B cell (primary cell): ENCODE measurements around the gene DDX10. TPM values are rescaled to one million over a fixed set of nuclear protein-coding genes. Genes with fewer than 3 reads are reported as not detected.
A peak's percentile ranks its signal among the peaks of the same experiment; 100 is the strongest.

ENCODE experiments used
- ATAC-seq: fragments of 200-7000 bp; cut with Tn5 transposase; one replicate; pipeline ENCODE4 v1.10.0; 2021; ENCODE audit warnings: low read depth, mild to moderate bottlenecking, moderate number of reproducible peaks, moderate library complexity
- CTCF ChIA-PET: fragments of 350-600 bp; sonication (Branson Sonifier 250); formaldehyde crosslinking; loops from one replicate; lab custom pipeline; 2021; ENCODE audit warnings: antibody characterized with exemption, inconsistent platforms; lab: Charles Lee
- POLR2A ChIA-PET: fragments of 350-600 bp; sonication (Branson Sonifier 250); formaldehyde crosslinking; loops from one replicate; lab custom pipeline; 2021; ENCODE audit warnings: antibody characterized with exemption; lab: Charles Lee
- DNase-seq: peaks from one replicate; pipeline ENCODE4 v3.0.0; 2013
- H2AFZ ChIP-seq: 2 replicates; pipeline ENCODE4 v1.6.1; 2012; ENCODE audit warnings: mild to moderate bottlenecking, low read depth, low read length; ENCODE audit not compliant: insufficient read depth, poor library complexity, severe bottlenecking
- H3K27ac ChIP-seq, 2 donors: 1 replicate in 1 of 2; 2 replicates in 1 of 2; pipeline ENCODE4 v1.5.1; 2012 to 2013; ENCODE audit warnings: low read length in 2 of 2, mild to moderate bottlenecking in 2 of 2, moderate library complexity in 1 of 2
- H3K27me3 ChIP-seq, 4 experiments: fragments of 200-600 bp in 1 of 4; sonication (generic) in 1 of 4; replicated peaks in 1 of 4; 1 replicate in 2 of 4; 2 replicates in 2 of 4; pipeline versions ENCODE4 v1.6.1 to v1.7.0; 2013 to 2016; ENCODE audit warnings: low read length in 3 of 4, mild to moderate bottlenecking in 2 of 4, mixed read lengths in 1 of 4, moderate library complexity in 1 of 4; ENCODE audit not compliant: insufficient read depth in 4 of 4, control insufficient read depth in 3 of 4; ENCODE audit errors: control extremely low read depth in 1 of 4
- H3K36me3 ChIP-seq, 2 experiments: replicated peaks in 1 of 2; 1 replicate in 1 of 2; 2 replicates in 1 of 2; pipeline versions ENCODE4 v1.6.1 to v1.7.1; 2013; ENCODE audit warnings: low read length in 1 of 2; ENCODE audit not compliant: insufficient read depth in 2 of 2, control insufficient read depth in 1 of 2; ENCODE audit errors: control extremely low read depth in 1 of 2, extremely low read depth in 1 of 2
- H3K4me1 ChIP-seq, 2 donors: fragments of 200-600 bp in 1 of 2; sonication (generic) in 1 of 2; 1 replicate in 1 of 2; 2 replicates in 1 of 2; pipeline versions ENCODE4 v1.5.1 to v1.6.1; 2013 to 2017; ENCODE audit warnings: low read length in 2 of 2; ENCODE audit not compliant: control insufficient read depth in 2 of 2, insufficient read depth in 2 of 2
- H3K4me2 ChIP-seq: replicated peaks from 2 replicates; pipeline ENCODE3; 2012; ENCODE audit warnings: mild to moderate bottlenecking, low read depth, low read length; ENCODE audit not compliant: poor library complexity, severe bottlenecking
- H3K4me3 ChIP-seq, 5 experiments: fragments of 200-600 bp in 1 of 5; sonication (generic) in 1 of 5; 1 replicate in 3 of 5; 2 replicates in 2 of 5; pipeline versions ENCODE4 v1.5.1 to v1.7.0; 2011 to 2016; ENCODE audit warnings: low read length in 4 of 5, mild to moderate bottlenecking in 4 of 5, low read depth in 2 of 5, control low read depth in 1 of 5, moderate library complexity in 1 of 5; ENCODE audit not compliant: insufficient read depth in 1 of 5; ENCODE audit errors: control extremely low read depth in 1 of 5, extremely low read depth in 1 of 5
- H3K79me2 ChIP-seq: fragments of 200-600 bp; sonication (generic); one replicate; pipeline ENCODE4 v1.6.0; 2016; ENCODE audit warnings: low read length; ENCODE audit not compliant: control insufficient read depth, insufficient read depth
- H3K9ac ChIP-seq: fragments of 200-600 bp; sonication (generic); 2 replicates; pipeline ENCODE4 v1.6.1; 2017; ENCODE audit warnings: mild to moderate bottlenecking, low read length, moderate library complexity
- H3K9me3 ChIP-seq, 3 donors: one replicate each; pipeline versions ENCODE4 v1.6.1 to v1.7.1; 2013; ENCODE audit warnings: low read length in 2 of 3; ENCODE audit not compliant: control insufficient read depth in 2 of 3, insufficient read depth in 1 of 3; ENCODE audit errors: control extremely low read depth in 1 of 3
- H4K20me1 ChIP-seq: 2 replicates; pipeline ENCODE4 v1.6.0; 2012; ENCODE audit warnings: mild to moderate bottlenecking, low read length; ENCODE audit not compliant: insufficient read depth, control insufficient read depth, poor library complexity, severe bottlenecking
- H3K27ac Mint-ChIP-seq: one replicate; pipeline ENCODE4 v1.8.0; 2021; ENCODE audit warnings: mixed read lengths
- H3K27me3 Mint-ChIP-seq: one replicate; pipeline ENCODE4 v1.8.0; 2021; ENCODE audit warnings: mixed read lengths
- H3K4me1 Mint-ChIP-seq: one replicate; pipeline ENCODE4 v1.8.0; 2021; ENCODE audit warnings: mixed read lengths
- H3K4me3 Mint-ChIP-seq: one replicate; pipeline ENCODE4 v1.8.0; 2021; ENCODE audit warnings: mixed read lengths
- H3K9me3 Mint-ChIP-seq: one replicate; pipeline ENCODE4 v1.8.0; 2022; ENCODE audit warnings: mixed read lengths; ENCODE audit not compliant: insufficient read depth
- CTCF ChIP-seq: fragments of 200-600 bp; IDR thresholded peaks from one replicate; pipeline ENCODE4 v1.8.0; 2022; ENCODE audit warnings: antibody characterized with exemption, mild to moderate bottlenecking
- EZH2 ChIP-seq: IDR thresholded peaks from 2 replicates; pipeline ENCODE4 v1.6.1; 2012; ENCODE audit warnings: borderline replicate concordance, low read depth, mild to moderate bottlenecking, moderate library complexity, low read length; ENCODE audit not compliant: insufficient read depth, poor library complexity, severe bottlenecking
- WGBS: methylation state at CpG from one replicate; pipeline ENCODE4 v1.1.5; 2013; ENCODE audit warnings: missing lambda C conversion rate; ENCODE audit not compliant: insufficient coverage; 5-methylcytosine and 5-hydroxymethylcytosine counted together
- intact Hi-C: fragments of 100-400 bp; cut with micrococcal nuclease; formaldehyde crosslinking; loops from one replicate; pipeline ENCODE4 v1.10.0; 2022
- polyA plus RNA-seq: library from polyadenylated mRNA; depleted of rRNA; stranded (reverse); fragments of >200 nt; gene quantifications from 2 replicates; pipeline ENCODE4 v1.2.3, GENCODE V29; 2012
- total RNA-seq, 2 donors: library from RNA; stranded (reverse); fragments of 120-200 nt in 1 of 2; gene quantifications; 1 replicate in 1 of 2; 2 replicates in 1 of 2; pipeline versions ENCODE4 v1.2.3 to v1.2.4, GENCODE V29; 2013 to 2022

Gene DDX10
- total and polyA plus RNA-seq, 2 donors (not counting 1 experiment from before 2014, with no cell fraction given) = 15.6 to 30.6 TPM

- Histone ChIP-seq H3K9ac (no peak overlapping the region), H3K27me3 (no peaks in the 10 kb centered on the region), H3K36me3 (peaks cover 13% of the 10 kb centered on the region in 2 experiments), H2AFZ (no peak overlapping the region), H3K4me1 (no peaks in the 10 kb centered on the region), H3K4me2 (no peak overlapping the region), H4K20me1 (no peaks in the 10 kb centered on the region), H3K9me3 (no peaks in the 10 kb centered on the region), H3K4me3 (no peak overlapping the region), H3K27ac (no peak overlapping the region), H3K79me2 (peaks cover 2% of the 10 kb centered on the region)
- no peak for ATAC-seq
- no peaks in the 10 kb centered on the region for H3K4me1 Mint-ChIP-seq
- no peaks in the 10 kb centered on the region for H3K9me3 Mint-ChIP-seq
- WGBS = no CpG with 5 or more reads among the region's 1 CpG
- peak; percentile 4 for DNase-seq
- no peak overlapping the region for H3K27ac Mint-ChIP-seq
- no peak overlapping the region for H3K4me3 Mint-ChIP-seq
- no peaks in the 10 kb centered on the region for H3K27me3 Mint-ChIP-seq
- CTCF ChIA-PET = no interaction called here
- POLR2A ChIA-PET = no interaction called here
- no peak for TF ChIP-seq CTCF
- TF ChIP-seq EZH2 = no peak
- intact Hi-C loops = no loop called here
Measured at GRCh38 chr11:108838792-108839105, 173.9 kb downstream of the DDX10 start.

GRCh38 chr11:108846009-108846408, 181.1 kb downstream of the DDX10 start:
- DNase-seq (no peak), ATAC-seq (no peak)
- Histone ChIP-seq H3K36me3 (peaks cover 1 to 5% of the 10 kb centered on the region in 2 experiments), H3K9me3 (no peaks in the 10 kb centered on the region), H3K4me1 (no peaks in the 10 kb centered on the region), H2AFZ (no peak overlapping the region), H4K20me1 (no peaks in the 10 kb centered on the region), H3K9ac (no peak overlapping the region), H3K4me2 (no peak overlapping the region), H3K79me2 (no peaks in the 10 kb centered on the region), H3K4me3 (no peak overlapping the region), H3K27me3 (no peaks in the 10 kb centered on the region), H3K27ac (no peak overlapping the region)
- H3K27ac Mint-ChIP-seq = no peak overlapping the region
- ChIA-PET POLR2A (no interaction called here), CTCF (no interaction called here)
- H3K27me3 Mint-ChIP-seq = no peaks in the 10 kb centered on the region
- TF ChIP-seq EZH2 (no peak), CTCF (no peak)
- no peak overlapping the region for H3K4me3 Mint-ChIP-seq
- H3K4me1 Mint-ChIP-seq = no peaks in the 10 kb centered on the region
- H3K9me3 Mint-ChIP-seq = no peaks in the 10 kb centered on the region
- intact Hi-C loops = no loop called here
